Colonic mucosa (tissue), 4 donors: ENCODE data around the gene NRG3. TPM values are rescaled to one million over a fixed set of nuclear protein-coding genes. Genes with fewer than 3 reads are reported as not detected.

Experiments
- DNase-seq: peaks from one replicate; pipeline ENCODE4 v3.0.0-alpha.2; 2020
- H3K27ac ChIP-seq: fragments of 200-600 bp; one replicate; pipeline ENCODE4 v1.8.0; 2021
- H3K27me3 ChIP-seq: fragments of 200-600 bp; one replicate; pipeline ENCODE4 v1.8.0; 2021
- H3K36me3 ChIP-seq: fragments of 200-600 bp; one replicate; pipeline ENCODE4 v1.8.0; 2021
- H3K4me1 ChIP-seq: fragments of 200-600 bp; one replicate; pipeline ENCODE4 v1.8.0; 2021; ENCODE audit warnings: mild to moderate bottlenecking
- H3K4me3 ChIP-seq: fragments of 200-600 bp; one replicate; pipeline ENCODE4 v1.8.0; 2021
- H3K9ac ChIP-seq, 2 donors: one replicate each; pipeline ENCODE4 v1.7.0; 2013; ENCODE audit warnings: control low read depth in 2 of 2, low read depth in 2 of 2, low read length in 2 of 2
- H3K9me3 ChIP-seq: fragments of 200-600 bp; one replicate; pipeline ENCODE4 v1.8.0; 2021
- CTCF ChIP-seq: fragments of 200-600 bp; IDR thresholded peaks from one replicate; pipeline ENCODE4 v1.8.0; 2022; ENCODE audit warnings: antibody characterized with exemption, mild to moderate bottlenecking
- intact Hi-C: fragments of 100-400 bp; cut with DNase I; formaldehyde crosslinking; loops from one replicate; pipeline ENCODE4 v1.14.1; 2022
- total RNA-seq, 2 donors: library from RNA; stranded (reverse); fragmentation: NEBNext Ultra II Directional in 1 of 2; extraction: Animal tissue kit (Norgen Biotek cat#: 25700) in 1 of 2; gene quantifications; one replicate each; pipeline ENCODE4 v1.2.1, GENCODE V29; 2021
- donor health status: healthy.
- donor health status: DM: no; HTN: no; CAD: no.
- donor health status: DM: no; HTN: no; CAD: no.

Gene NRG3
- total RNA-seq, 2 donors from 2014 or later = 0.24 TPM; not detected in 1

- H3K9me3 ChIP-seq = no peaks in the 10 kb centered on the region
- intact Hi-C loops = no loop called here
- H3K4me3 ChIP-seq = no peak overlapping the region
- no peak for TF ChIP-seq CTCF
- DNase-seq = no peak
- H3K36me3 ChIP-seq = no peaks in the 10 kb centered on the region
- no peak overlapping the region for H3K27ac ChIP-seq
- no peak overlapping the region for H3K9ac ChIP-seq
- no peaks in the 10 kb centered on the region for H3K27me3 ChIP-seq
- H3K4me1 ChIP-seq = no peaks in the 10 kb centered on the region
Observed at GRCh38 chr10:82778908-82779307, 903.9 kb downstream of the NRG3 start.

- DNase-seq = no peak
- H3K4me3 ChIP-seq = no peak overlapping the region
- no peak overlapping the region for H3K9ac ChIP-seq
- intact Hi-C loops = loop anchor here (5.0 kb wide), 1 partner anchor 1076 kb away; no protein-coding TSS in a partner anchor
- no peak overlapping the region for H3K27ac ChIP-seq
- H3K4me1 ChIP-seq = no peaks in the 10 kb centered on the region
- no peak for TF ChIP-seq CTCF
- H3K27me3 ChIP-seq = no peaks in the 10 kb centered on the region
- no peaks in the 10 kb centered on the region for H3K9me3 ChIP-seq
- H3K36me3 ChIP-seq = no peaks in the 10 kb centered on the region
Observed at GRCh38 chr10:82796510-82796909, 921.5 kb downstream of the NRG3 start.

GRCh38 chr10:82801289-82801688, 926.3 kb downstream of the NRG3 start:
- TF ChIP-seq CTCF = no peak
- Histone ChIP-seq H3K36me3 (no peaks in the 10 kb centered on the region), H3K4me3 (no peak overlapping the region), H3K4me1 (no peaks in the 10 kb centered on the region), H3K27me3 (no peaks in the 10 kb centered on the region), H3K27ac (no peak overlapping the region), H3K9ac (no peak overlapping the region), H3K9me3 (no peaks in the 10 kb centered on the region)
- intact Hi-C loops = no loop called here
- no peak for DNase-seq

GRCh38 chr10:82811621-82812020, 936.6 kb downstream of the NRG3 start:
- intact Hi-C loops = no loop called here
- Histone ChIP-seq H3K4me1 (no peaks in the 10 kb centered on the region), H3K36me3 (no peaks in the 10 kb centered on the region), H3K9ac (no peak overlapping the region), H3K9me3 (no peaks in the 10 kb centered on the region), H3K4me3 (no peak overlapping the region), H3K27ac (no peak overlapping the region), H3K27me3 (no peaks in the 10 kb centered on the region)
- no peak for DNase-seq
- TF ChIP-seq CTCF = no peak

- Histone ChIP-seq H3K9ac (no peak overlapping the region), H3K4me1 (no peaks in the 10 kb centered on the region), H3K4me3 (no peak overlapping the region), H3K9me3 (no peaks in the 10 kb centered on the region), H3K36me3 (no peaks in the 10 kb centered on the region), H3K27ac (no peak overlapping the region), H3K27me3 (no peaks in the 10 kb centered on the region)
- DNase-seq = no peak
- intact Hi-C loops = no loop called here
- no peak for TF ChIP-seq CTCF
Observed at GRCh38 chr10:82813856-82814255, 938.9 kb downstream of the NRG3 start.

GRCh38 chr10:82814635-82815034, 939.6 kb downstream of the NRG3 start:
- no peaks in the 10 kb centered on the region for H3K9me3 ChIP-seq
- no peaks in the 10 kb centered on the region for H3K36me3 ChIP-seq
- H3K27me3 ChIP-seq = no peaks in the 10 kb centered on the region
- no peak for DNase-seq
- intact Hi-C loops = no loop called here
- H3K4me1 ChIP-seq = no peaks in the 10 kb centered on the region
- no peak overlapping the region for H3K9ac ChIP-seq
- no peak overlapping the region for H3K27ac ChIP-seq
- no peak overlapping the region for H3K4me3 ChIP-seq
- TF ChIP-seq CTCF = no peak
